ENCODE measurements around the gene MAGI2. TPM values are rescaled to one million over a fixed set of nuclear protein-coding genes. Genes with fewer than 3 reads are reported as not detected.

MAGI2 gene
- total and polyA plus RNA-seq, 2 donors (not counting 3 experiments of a cell fraction or from before 2014, with no cell fraction given) = 0.28 to 6.0 TPM

DNA sequence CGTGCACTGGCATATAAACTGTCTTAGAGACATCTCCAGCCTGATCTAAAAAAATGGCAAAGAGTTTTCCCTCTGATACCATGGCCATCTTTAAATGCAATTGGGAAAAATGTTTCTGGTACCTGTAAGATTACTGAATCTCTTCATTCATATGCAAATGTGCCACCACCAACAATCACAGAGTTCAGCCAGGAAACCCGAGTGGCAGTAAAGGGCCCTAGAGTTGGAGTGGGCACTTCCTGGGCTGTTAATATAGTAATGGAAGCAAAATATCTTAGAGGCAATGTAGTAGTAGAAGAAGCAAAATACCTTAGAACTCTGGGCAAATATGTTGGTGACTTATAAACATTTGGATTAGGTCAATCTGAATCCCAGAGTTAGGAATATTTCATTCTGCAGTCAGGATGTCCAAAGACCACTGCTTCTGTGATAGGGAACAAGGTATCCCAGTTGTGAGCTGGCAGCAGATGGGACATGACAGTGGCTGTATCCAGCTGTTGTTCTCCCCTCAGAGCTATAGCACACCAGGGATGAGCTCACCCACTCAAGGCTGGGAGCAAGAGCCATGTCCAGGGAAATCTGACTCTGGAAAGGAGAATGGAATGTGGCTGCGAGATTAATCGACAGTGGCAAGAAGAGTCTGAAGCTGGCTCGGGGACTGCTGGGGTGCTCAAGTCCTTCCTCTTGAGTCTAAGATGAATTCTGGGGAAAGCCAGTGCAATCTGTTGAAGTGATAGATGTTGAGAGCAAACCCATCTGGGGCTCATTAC lies 1322.8 kb downstream of the MAGI2 start:
- Histone ChIP-seq H3K9me1 (replicated peaks; ENCODE audit: control insufficient read depth, extremely low read depth, insufficient read depth, low read length) (no peaks in the 10 kb centered on the region), H3K79me2 (ENCODE audit: control insufficient read depth, insufficient read depth, low read length) (no peaks in the 10 kb centered on the region), H3K36me3 (ENCODE audit: control insufficient read depth in 2 of 2, extremely low read depth in 1 of 2, insufficient read depth in 2 of 2, low read length in 2 of 2) (no peaks in the 10 kb centered on the region), H3K9ac (replicated peaks; ENCODE audit: extremely low read depth, insufficient read depth, low read length) (no peak overlapping the region), H3K4me2 (ENCODE audit: insufficient read depth, low read length) (no peak overlapping the region), H2AFZ (ENCODE audit: low read depth, low read length) (no peak overlapping the region), H3K4me1 (ENCODE audit: control insufficient read depth, extremely low read depth, insufficient read depth, low read length) (no peaks in the 10 kb centered on the region), H3K9me3 (replicated peaks; ENCODE audit: control insufficient read depth, insufficient read depth, low read length) (no peaks in the 10 kb centered on the region), H3K27ac (ENCODE audit: insufficient read depth, low read depth, low read length) (no peak overlapping the region), H4K20me1 (replicated peaks; ENCODE audit: control insufficient read depth, extremely low read depth, insufficient read depth, low read length) (no peaks in the 10 kb centered on the region), H3K4me3 (replicated peaks in 1 of 3; ENCODE audit: insufficient read depth in 1 of 3, low read depth in 1 of 3, low read length in 3 of 3) (no peak overlapping the region), H3K27me3 (ENCODE audit: control insufficient read depth in 2 of 2, insufficient read depth in 2 of 2, low read length in 2 of 2) (no peaks in the 10 kb centered on the region)
- ChIA-PET CTCF (no interaction called here), POLR2A (no interaction called here)
- dilution Hi-C loops (cut with MboI; ENCODE audit: extremely low pct_ligation_motif_present, low sequenced_read_pairs) = no loop called here
- intact Hi-C loops (cut with micrococcal nuclease) = loop anchor here (10.0 kb wide), 1 partner anchor 794 kb away; no protein-coding TSS in a partner anchor
- FAIRE-seq (no peak), DNase-seq (ENCODE audit: low read depth, low spot score) (no peak)
- TF ChIP-seq POLR2AphosphoS5 (IDR thresholded peaks at IDR 0.05; ENCODE audit: insufficient read depth, low read depth, low read length) = no peak
- TF ChIP-seq JUN (IDR thresholded peaks at IDR 0.05; ENCODE audit: borderline replicate concordance, insufficient read depth, insufficient read length, low read depth) = no peak
- no peak for TF ChIP-seq MYC (IDR thresholded peaks at IDR 0.05; ENCODE audit: low read depth, low read length)
- no peak for TF ChIP-seq FOS (IDR thresholded peaks at IDR 0.05; ENCODE audit: borderline replicate concordance, insufficient read depth, low read length)
- TF ChIP-seq EZH2 (IDR thresholded peaks at IDR 0.05; ENCODE audit: borderline replicate concordance, low read depth, low read length, severe bottlenecking) = no peak
- no TSS peak for BruUV-seq (replicated peaks)

- Histone ChIP-seq H3K4me1 (ENCODE audit: control insufficient read depth, extremely low read depth, insufficient read depth, low read length) (no peaks in the 10 kb centered on the region), H3K9ac (replicated peaks; ENCODE audit: extremely low read depth, insufficient read depth, low read length) (no peak overlapping the region), H3K9me3 (replicated peaks; ENCODE audit: control insufficient read depth, insufficient read depth, low read length) (no peaks in the 10 kb centered on the region), H4K20me1 (replicated peaks; ENCODE audit: control insufficient read depth, extremely low read depth, insufficient read depth, low read length) (no peaks in the 10 kb centered on the region), H3K36me3 (ENCODE audit: control insufficient read depth in 2 of 2, extremely low read depth in 1 of 2, insufficient read depth in 2 of 2, low read length in 2 of 2) (no peaks in the 10 kb centered on the region), H3K4me3 (replicated peaks in 1 of 3; ENCODE audit: insufficient read depth in 1 of 3, low read depth in 1 of 3, low read length in 3 of 3) (no peak overlapping the region), H3K79me2 (ENCODE audit: control insufficient read depth, insufficient read depth, low read length) (no peaks in the 10 kb centered on the region), H3K9me1 (replicated peaks; ENCODE audit: control insufficient read depth, extremely low read depth, insufficient read depth, low read length) (no peaks in the 10 kb centered on the region), H3K27me3 (ENCODE audit: control insufficient read depth in 2 of 2, insufficient read depth in 2 of 2, low read length in 2 of 2) (no peaks in the 10 kb centered on the region), H3K4me2 (ENCODE audit: insufficient read depth, low read length) (no peak overlapping the region), H3K27ac (ENCODE audit: insufficient read depth, low read depth, low read length) (no peak overlapping the region), H2AFZ (ENCODE audit: low read depth, low read length) (no peak overlapping the region)
- intact Hi-C loops (cut with micrococcal nuclease) = loop anchor here (10.0 kb wide), 1 partner anchor 795 kb away; no protein-coding TSS in a partner anchor
- dilution Hi-C loops (cut with MboI; ENCODE audit: extremely low pct_ligation_motif_present, low sequenced_read_pairs) = no loop called here
- CTCF ChIA-PET = no interaction called here
- DNase-seq (ENCODE audit: low read depth, low spot score) (no peak), FAIRE-seq (no peak)
- POLR2A ChIA-PET = no interaction called here
- no TSS peak for BruUV-seq (replicated peaks)
- TF ChIP-seq MYC (IDR thresholded peaks at IDR 0.05; ENCODE audit: low read depth, low read length) (no peak), GATA2 (IDR thresholded peaks at IDR 0.05; ENCODE audit: insufficient read depth, insufficient read length, low read depth, low read length) (no peak), CTCF (IDR thresholded peaks at IDR 0.05; ENCODE audit: extremely low read depth in 1 of 2, insufficient read depth in 1 of 2, low read depth in 1 of 2, low read length in 2 of 2) (no peak), EZH2 (IDR thresholded peaks at IDR 0.05; ENCODE audit: borderline replicate concordance, low read depth, low read length, severe bottlenecking) (no peak), JUN (IDR thresholded peaks at IDR 0.05; ENCODE audit: borderline replicate concordance, insufficient read depth, insufficient read length, low read depth) (no peak), POLR2A (IDR thresholded peaks at IDR 0.05; ENCODE audit: low read depth, low read length) (no peak), MAX (IDR thresholded peaks at IDR 0.05; ENCODE audit: insufficient read depth, insufficient read length) (no peak), POLR2AphosphoS5 (IDR thresholded peaks at IDR 0.05; ENCODE audit: insufficient read depth, low read depth, low read length) (no peak), FOS (IDR thresholded peaks at IDR 0.05; ENCODE audit: borderline replicate concordance, insufficient read depth, low read length) (no peak)
Observed at GRCh38 chr7:78129865-78130264, 1323.6 kb downstream of the MAGI2 start.
